GM12864 (cell line): ENCODE measurements around the gene SEPTIN2.
A peak's percentile ranks its signal among the peaks of the same experiment; 100 is the strongest.

Experiments used
- DNase-seq: peaks from one replicate; pipeline ENCODE4 v3.0.0-alpha.2; 2011; ENCODE audit warnings: low read depth
- H3K4me3 ChIP-seq: 2 replicates; pipeline ENCODE4 v1.5.1; 2011; ENCODE audit warnings: mild to moderate bottlenecking, low read depth, low read length, control low read depth
- CTCF ChIP-seq: IDR thresholded peaks from 2 replicates; pipeline ENCODE4 v1.5.1; 2011; ENCODE audit warnings: low read depth, mild to moderate bottlenecking, moderate library complexity, low read length, control low read depth, inconsistent platforms; ENCODE audit errors: missing control alignments

The SEPTIN2 gene

DNA sequence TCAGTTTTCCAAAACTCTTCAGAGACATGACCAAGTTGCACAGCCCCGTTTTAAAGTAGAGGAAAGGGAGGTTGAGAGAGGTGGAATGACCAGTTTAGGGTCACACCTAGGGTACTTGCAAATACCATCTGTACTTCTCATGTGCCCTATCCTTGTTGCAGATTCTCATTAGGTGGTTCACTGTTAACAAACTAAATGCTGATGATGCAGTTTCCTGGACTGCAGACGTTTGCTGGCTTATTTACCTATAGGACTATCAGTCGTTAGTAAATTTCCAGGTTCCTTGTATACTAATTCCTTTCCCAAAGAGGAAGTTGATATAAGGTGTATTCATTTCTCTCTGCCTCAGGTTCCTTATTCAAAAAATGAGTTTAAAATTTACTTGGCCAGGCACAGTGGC, 41.8 kb downstream of the SEPTIN2 start:
- DNase-seq: no peak
- peak overlapping the region; percentile 97 for H3K4me3 ChIP-seq
- TF ChIP-seq CTCF: no peak

GRCh38 chr2:241358470-241358869, 42.7 kb downstream of the SEPTIN2 start:
- TF ChIP-seq CTCF: no peak
- peak overlapping the region; percentile 97 for H3K4me3 ChIP-seq
- DNase-seq: peak; percentile 78

DNA sequence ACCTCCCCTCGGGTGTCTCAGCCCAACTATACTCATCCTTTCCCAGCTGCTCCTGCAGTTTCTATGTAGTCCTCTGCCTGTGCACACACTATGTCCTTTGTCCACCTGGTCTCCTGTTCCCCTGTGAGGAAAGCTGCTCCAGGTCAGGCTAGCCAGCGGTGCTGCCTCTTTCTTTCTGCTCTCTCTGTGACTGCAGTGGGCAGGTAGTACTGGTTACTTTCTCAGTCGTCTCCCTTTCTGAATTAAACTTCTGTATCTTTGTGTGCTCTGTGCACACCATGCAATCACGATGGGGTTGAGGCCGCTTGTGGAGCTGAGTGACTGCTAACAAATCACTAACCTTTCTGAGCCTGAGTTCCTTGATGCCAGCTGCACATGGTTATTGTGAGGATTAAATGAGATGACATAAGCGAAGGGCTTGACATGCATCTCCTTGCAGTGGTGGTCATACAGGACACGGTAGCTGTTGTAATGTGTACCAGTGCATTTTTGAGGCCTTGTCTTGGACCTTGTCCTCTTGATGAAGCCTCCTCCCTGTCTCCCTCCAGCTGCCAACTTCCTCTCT, 43.8 kb downstream of the SEPTIN2 start:
- TF ChIP-seq CTCF: no peak
- H3K4me3 ChIP-seq: no peak overlapping the region
- DNase-seq: no peak

GRCh38 chr2:241363426-241363825, 47.7 kb downstream of the SEPTIN2 start:
- H3K4me3 ChIP-seq: no peak overlapping the region
- no peak for DNase-seq
- TF ChIP-seq CTCF: no peak

DNA sequence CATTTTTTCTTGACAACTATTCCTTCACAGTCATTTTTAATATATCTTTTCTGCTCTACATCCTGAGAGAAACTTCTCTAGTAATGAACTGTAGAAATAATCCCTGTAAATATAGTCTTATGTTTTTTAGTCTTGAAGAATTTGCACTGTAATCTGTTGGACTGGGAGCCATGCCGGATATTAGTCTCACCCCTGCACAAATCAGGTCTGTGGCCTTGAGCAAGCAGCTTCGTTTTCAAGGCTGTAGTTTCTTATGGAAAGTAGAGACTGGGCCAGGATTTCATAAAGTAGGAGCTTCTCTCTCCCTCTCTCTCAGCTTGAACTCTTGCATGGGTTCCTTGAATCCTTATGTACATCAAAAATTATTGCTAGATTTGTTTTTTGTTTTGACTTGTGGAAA, 49.1 kb downstream of the SEPTIN2 start:
- no peak for TF ChIP-seq CTCF
- no peak for DNase-seq
- no peak overlapping the region for H3K4me3 ChIP-seq

- TF ChIP-seq CTCF: no peak
- DNase-seq: no peak
- H3K4me3 ChIP-seq: no peak overlapping the region; the same call in 1 of the 2 replicates
Observed at GRCh38 chr2:241366678-241367077, 51.0 kb downstream of the SEPTIN2 start.

- no peak overlapping the region for H3K4me3 ChIP-seq
- no peak for TF ChIP-seq CTCF
- no peak for DNase-seq
Observed at GRCh38 chr2:241368643-241369042, 52.9 kb downstream of the SEPTIN2 start.
